GM18498 (cell line): ENCODE results near the gene PRKCD.

Source experiments
- ATAC-seq: cut with Tn5 transposase; IDR thresholded peaks from one replicate; pipeline ENCODE4 v1.9.1; 2021; ENCODE audit warnings: mild to moderate bottlenecking, moderate library complexity; ENCODE audit not compliant: unreplicated experiment

The PRKCD gene

GRCh38 chr3:53230789-53231188, 69.8 kb downstream of the PRKCD start:
- ATAC-seq = no peak

DNA sequence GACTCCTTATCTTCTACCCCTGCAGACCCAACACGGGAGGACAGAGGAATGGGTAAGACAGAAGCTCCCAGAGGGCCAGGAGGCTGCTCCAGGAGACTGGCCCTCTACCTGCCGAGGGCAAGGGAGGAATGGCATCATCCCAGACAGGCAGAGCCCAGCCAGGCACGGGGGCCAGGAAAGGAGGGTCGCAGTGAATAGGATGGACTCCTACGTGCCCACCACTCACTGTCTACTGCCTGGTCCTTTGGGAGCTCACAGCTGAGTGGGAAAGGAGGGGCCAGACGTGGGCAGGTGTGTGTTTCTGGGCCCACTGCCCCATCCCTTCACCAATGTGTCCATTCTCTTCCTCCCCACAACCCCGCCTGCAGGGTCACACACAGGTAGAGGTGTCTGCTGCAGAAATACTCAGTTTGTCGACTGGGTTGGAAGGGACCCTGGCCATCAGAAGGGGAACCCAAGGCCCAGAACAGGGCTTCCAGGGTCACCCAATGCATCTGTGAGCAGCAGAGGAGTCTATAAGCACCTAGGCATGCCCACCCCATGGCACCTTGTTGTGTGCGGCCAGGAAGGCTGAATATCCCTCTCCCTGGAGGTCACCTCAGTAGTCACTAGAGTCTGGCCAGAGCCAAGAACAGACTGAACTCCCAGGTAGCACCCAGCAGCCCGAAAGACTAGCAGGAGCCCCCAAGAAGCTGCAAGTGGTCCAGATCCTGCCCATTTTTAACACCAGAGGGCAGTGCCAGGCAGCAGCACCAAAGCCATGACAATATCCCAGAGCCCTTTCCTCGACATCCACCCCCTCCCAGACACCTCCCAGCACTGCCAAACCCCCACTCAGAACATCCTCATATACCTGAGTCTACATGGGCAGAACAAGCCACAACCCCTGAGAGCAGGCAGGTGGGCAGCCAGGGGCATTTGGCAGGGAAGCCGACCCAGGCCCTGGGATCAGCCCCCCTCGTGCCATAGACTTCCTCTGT, 70.8 kb downstream of the PRKCD start:
- no peak for ATAC-seq

- no peak for ATAC-seq
These were observed 71.8 kb downstream of the PRKCD start for GRCh38 chr3:53232641-53233377.

- ATAC-seq = no peak
These were observed 73.3 kb downstream of the PRKCD start for GRCh38 chr3:53234130-53234840.

DNA sequence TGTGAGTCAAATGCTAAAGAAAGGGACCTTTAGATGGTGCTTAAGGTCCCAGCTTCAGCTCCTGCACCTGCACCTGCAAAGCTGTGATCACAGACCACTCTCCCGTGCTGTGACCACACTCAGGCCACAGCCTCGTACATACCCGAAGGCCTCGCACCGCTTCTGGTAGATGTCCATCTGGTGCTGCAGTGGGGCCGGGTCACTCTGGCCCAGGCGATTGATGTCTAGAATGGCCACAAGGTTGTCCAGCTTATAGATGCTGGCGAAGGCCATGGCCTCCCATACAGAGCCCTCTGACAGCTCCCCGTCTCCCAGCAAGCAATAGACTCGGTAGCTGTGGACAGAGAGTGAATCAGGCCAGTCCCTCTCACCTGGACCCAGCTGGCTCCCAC, 73.8 kb downstream of the PRKCD start:
- no peak for ATAC-seq

GRCh38 chr3:53235545-53235944, 74.5 kb downstream of the PRKCD start:
- ATAC-seq = no peak

GRCh38 chr3:53236112-53236841, 75.3 kb downstream of the PRKCD start:
- ATAC-seq = no peak

GRCh38 chr3:53238051-53238850, 77.2 kb downstream of the PRKCD start:
- ATAC-seq = no peak

DNA sequence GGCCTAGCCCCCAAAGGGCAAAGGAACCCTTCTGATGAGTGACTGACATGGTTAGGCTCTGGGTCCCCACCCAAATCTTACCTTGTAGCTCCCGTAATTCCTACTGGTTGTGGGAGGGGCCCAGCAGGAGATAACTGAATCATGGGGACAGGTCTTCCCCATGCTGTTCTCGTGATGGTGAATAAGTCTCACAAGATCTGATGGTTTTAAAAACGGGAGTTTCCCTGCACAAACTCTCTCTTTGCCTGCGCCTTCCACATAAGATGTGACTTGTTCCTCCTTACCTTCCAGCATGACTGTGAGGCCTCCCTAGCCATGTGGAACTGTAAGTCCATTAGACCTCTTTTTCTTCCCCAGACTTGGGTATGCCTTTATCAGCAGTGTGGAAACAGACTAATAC, 77.9 kb downstream of the PRKCD start:
- ATAC-seq = no peak

- ATAC-seq = no peak
These were observed 78.8 kb downstream of the PRKCD start for GRCh38 chr3:53239800-53240199.

- no peak for ATAC-seq
These were observed 80.3 kb downstream of the PRKCD start for GRCh38 chr3:53240989-53241972.

- no peak for ATAC-seq
These were observed 81.1 kb downstream of the PRKCD start for GRCh38 chr3:53242155-53242554.
